Spinal cord (tissue), 10 donors: ENCODE data around the gene CFAP58. TPM values are rescaled to one million over a fixed set of nuclear protein-coding genes. Genes with fewer than 3 reads are reported as not detected.

Source experiments
- DNase-seq, 6 donors: peaks; one replicate each; pipeline versions ENCODE4 v3.0.0 to v3.0.0-alpha.2; 2013 to 2015; ENCODE audit warnings: low spot score in 6 of 6, low read depth in 4 of 6
- H3K27ac ChIP-seq: one replicate; pipeline ENCODE4 v1.5.1; 2013; ENCODE audit warnings: low read depth, low read length, control low read depth
- H3K27me3 ChIP-seq: one replicate; pipeline ENCODE4 v1.6.1; 2013; ENCODE audit warnings: low read length; ENCODE audit not compliant: control insufficient read depth, insufficient read depth
- H3K36me3 ChIP-seq: one replicate; pipeline ENCODE4 v1.6.1; 2013; ENCODE audit warnings: low read length; ENCODE audit not compliant: control insufficient read depth, insufficient read depth
- H3K4me1 ChIP-seq: one replicate; pipeline ENCODE4 v1.6.1; 2013; ENCODE audit warnings: low read length; ENCODE audit not compliant: control insufficient read depth, insufficient read depth
- H3K4me3 ChIP-seq: one replicate; pipeline ENCODE4 v1.5.1; 2013; ENCODE audit warnings: low read depth, low read length, control low read depth
- H3K9me3 ChIP-seq: one replicate; pipeline ENCODE4 v1.6.1; 2013; ENCODE audit warnings: low read length; ENCODE audit not compliant: control insufficient read depth, insufficient read depth
- WGBS: methylation state at CpG from one replicate; pipeline ENCODE4 v1.1.5; 2013; ENCODE audit warnings: missing lambda C conversion rate; ENCODE audit not compliant: insufficient coverage; 5-methylcytosine and 5-hydroxymethylcytosine counted together
- polyA plus RNA-seq, 2 donors: library from polyadenylated mRNA; unstranded; fragments of 120-200 nt; gene quantifications; one replicate each; pipeline ENCODE4 v1.2.1, GENCODE V29; 2013; ENCODE audit not compliant: insufficient read length in 2 of 2
- total RNA-seq, 2 donors: library from RNA; depleted of rRNA in 1 of 2; stranded (reverse); fragments of 120-200 nt in 1 of 2; fragments of >200 nt in 1 of 2; gene quantifications; one replicate each; pipeline versions ENCODE4 v1.2.3 to v1.2.4, GENCODE V29; 2013 to 2014
- donor health status: healthy.

The CFAP58 gene
- total and polyA plus RNA-seq, 4 donors = 0.74 to 2.3 (median 1.0) TPM

- Histone ChIP-seq H3K36me3 (no peaks in the 10 kb centered on the region), H3K4me1 (no peaks in the 10 kb centered on the region), H3K27me3 (no peaks in the 10 kb centered on the region), H3K9me3 (no peaks in the 10 kb centered on the region), H3K4me3 (no peak overlapping the region), H3K27ac (no peak overlapping the region)
- DNase-seq = no peak
- WGBS = 81% methylated on average over 3 of the region's 8 CpGs
These were observed 37.7 kb downstream of the CFAP58 start for GRCh38 chr10:104391150-104391968.

GRCh38 chr10:104391969-104392296 lies 38.3 kb downstream of the CFAP58 start:
- no peaks in the 10 kb centered on the region for H3K9me3 ChIP-seq
- DNase-seq = no peak
- no peaks in the 10 kb centered on the region for H3K36me3 ChIP-seq
- no peaks in the 10 kb centered on the region for H3K27me3 ChIP-seq
- no CpG with 5 or more reads among the region's 1 CpG for WGBS
- H3K27ac ChIP-seq = no peak overlapping the region
- no peaks in the 10 kb centered on the region for H3K4me1 ChIP-seq
- no peak overlapping the region for H3K4me3 ChIP-seq

- Histone ChIP-seq H3K36me3 (no peaks in the 10 kb centered on the region), H3K27me3 (no peaks in the 10 kb centered on the region), H3K9me3 (no peaks in the 10 kb centered on the region), H3K27ac (no peak overlapping the region), H3K4me1 (no peaks in the 10 kb centered on the region), H3K4me3 (no peak overlapping the region)
- WGBS = 100% methylated on average over 3 of the region's 5 CpGs
- no peak for DNase-seq
These were observed 39.8 kb downstream of the CFAP58 start for GRCh38 chr10:104393387-104393786.

- Histone ChIP-seq H3K4me1 (no peaks in the 10 kb centered on the region), H3K27me3 (no peaks in the 10 kb centered on the region), H3K9me3 (no peaks in the 10 kb centered on the region), H3K27ac (no peak overlapping the region), H3K36me3 (no peaks in the 10 kb centered on the region), H3K4me3 (no peak overlapping the region)
- DNase-seq = no peak
- WGBS = no CpG with 5 or more reads among the region's 2 CpGs
These were observed 42.9 kb downstream of the CFAP58 start for GRCh38 chr10:104396581-104396980.

- H3K9me3 ChIP-seq = no peaks in the 10 kb centered on the region
- 60% methylated on average over 1 of the region's 8 CpGs for WGBS
- H3K4me1 ChIP-seq = no peaks in the 10 kb centered on the region
- H3K4me3 ChIP-seq = no peak overlapping the region
- peak in 1 of 6 donors; percentile 61 for DNase-seq
- H3K27ac ChIP-seq = no peak overlapping the region
- no peaks in the 10 kb centered on the region for H3K36me3 ChIP-seq
- no peaks in the 10 kb centered on the region for H3K27me3 ChIP-seq
These were observed 50.0 kb downstream of the CFAP58 start for GRCh38 chr10:104403636-104404035.

- no peaks in the 10 kb centered on the region for H3K36me3 ChIP-seq
- H3K27me3 ChIP-seq = no peaks in the 10 kb centered on the region
- no peak overlapping the region for H3K27ac ChIP-seq
- H3K9me3 ChIP-seq = no peaks in the 10 kb centered on the region
- DNase-seq = peak in 5 of 6 donors; percentile 22 to 94 (median 61)
- 86% methylated on average over 3 of the region's 7 CpGs for WGBS
- no peak overlapping the region for H3K4me3 ChIP-seq
- no peaks in the 10 kb centered on the region for H3K4me1 ChIP-seq
These were observed 53.4 kb downstream of the CFAP58 start for GRCh38 chr10:104406715-104407650.

GRCh38 chr10:104413528-104413927 lies 59.9 kb downstream of the CFAP58 start:
- Histone ChIP-seq H3K27me3 (no peaks in the 10 kb centered on the region), H3K36me3 (no peaks in the 10 kb centered on the region), H3K9me3 (no peaks in the 10 kb centered on the region), H3K4me3 (no peak overlapping the region), H3K4me1 (no peaks in the 10 kb centered on the region), H3K27ac (no peak overlapping the region)
- no peak for DNase-seq
- WGBS = no CpG with 5 or more reads among the region's 1 CpG

- 100% methylated on average over 4 of the region's 7 CpGs for WGBS
- no peak overlapping the region for H3K27ac ChIP-seq
- no peak for DNase-seq
- H3K4me1 ChIP-seq = no peaks in the 10 kb centered on the region
- H3K4me3 ChIP-seq = no peak overlapping the region
- no peaks in the 10 kb centered on the region for H3K9me3 ChIP-seq
- H3K36me3 ChIP-seq = no peaks in the 10 kb centered on the region
- no peaks in the 10 kb centered on the region for H3K27me3 ChIP-seq
These were observed 62.0 kb downstream of the CFAP58 start for GRCh38 chr10:104415526-104416165.

GRCh38 chr10:104416851-104417250 lies 63.2 kb downstream of the CFAP58 start:
- no peak overlapping the region for H3K27ac ChIP-seq
- no peak overlapping the region for H3K4me3 ChIP-seq
- WGBS = 91% methylated on average over 1 of the region's 1 CpG
- no peaks in the 10 kb centered on the region for H3K9me3 ChIP-seq
- DNase-seq = no peak
- no peaks in the 10 kb centered on the region for H3K4me1 ChIP-seq
- H3K36me3 ChIP-seq = no peaks in the 10 kb centered on the region
- H3K27me3 ChIP-seq = no peaks in the 10 kb centered on the region
